Suprapubic skin (tissue), 4 donors: Measurements from ENCODE around the gene MCTP1. TPM values are rescaled to one million over a fixed set of nuclear protein-coding genes. Genes with fewer than 3 reads are reported as not detected.

Experiments used
- DNase-seq, 2 donors: peaks; one replicate each; pipeline ENCODE4 v3.0.0-alpha.2; 2019; ENCODE audit warnings: low spot score in 2 of 2
- H3K27ac ChIP-seq: fragments of 200-600 bp; sonication (generic); one replicate; pipeline ENCODE4 v1.5.1; 2019
- H3K27me3 ChIP-seq: fragments of 200-600 bp; sonication (generic); one replicate; pipeline ENCODE4 v1.5.1; 2019
- H3K36me3 ChIP-seq: fragments of 200-600 bp; sonication (generic); one replicate; pipeline ENCODE4 v1.5.1; 2019
- H3K4me1 ChIP-seq: fragments of 200-600 bp; sonication (generic); one replicate; pipeline ENCODE4 v1.5.1; 2019
- H3K4me3 ChIP-seq: fragments of 200-600 bp; sonication (generic); one replicate; pipeline ENCODE4 v1.5.1; 2019; ENCODE audit warnings: mild to moderate bottlenecking
- H3K9me3 ChIP-seq: fragments of 200-600 bp; sonication (generic); one replicate; pipeline ENCODE4 v1.5.1; 2019
- EP300 ChIP-seq: sonication (generic); formaldehyde crosslinking; IDR thresholded peaks from one replicate; pipeline ENCODE4 v1.6.1; 2017; ENCODE audit warnings: antibody characterized with exemption
- POLR2A ChIP-seq, 2 donors: fragments of 450-650 bp; IDR thresholded peaks; one replicate each; pipeline ENCODE4 v1.6.1; 2017; ENCODE audit warnings: antibody characterized with exemption in 2 of 2, mild to moderate bottlenecking in 2 of 2, moderate library complexity in 2 of 2
- POLR2AphosphoS5 ChIP-seq, 3 donors: sonication (generic); formaldehyde crosslinking; IDR thresholded peaks; one replicate each; pipeline ENCODE4 v1.6.1; 2017; ENCODE audit warnings: antibody characterized with exemption in 3 of 3
- WGBS: methylation state at CpG from one replicate; pipeline ENCODE4 v1.1.5; 2018; 5-methylcytosine and 5-hydroxymethylcytosine counted together
- total RNA-seq, 4 donors: library from RNA; depleted of rRNA; stranded (reverse); fragments of >200 nt; gene quantifications; one replicate each; pipeline ENCODE4 v1.1.0, GENCODE V29; 2016
- TF ChIP-seq, protein P1 (sequence below), 2 donors: fragments of 200-600 bp in 1 of 2; fragments of 450-650 bp in 1 of 2; sonication (generic) in 1 of 2; IDR thresholded peaks; one replicate each; pipeline ENCODE4 v1.5.1; 2016 to 2019; ENCODE audit warnings: antibody characterized with exemption in 2 of 2, mild to moderate bottlenecking in 1 of 2, moderate library complexity in 1 of 2

The MCTP1 gene
- total RNA-seq, 4 donors from 2014 or later = 5.0 to 19.1 (median 10.6) TPM

DNA sequence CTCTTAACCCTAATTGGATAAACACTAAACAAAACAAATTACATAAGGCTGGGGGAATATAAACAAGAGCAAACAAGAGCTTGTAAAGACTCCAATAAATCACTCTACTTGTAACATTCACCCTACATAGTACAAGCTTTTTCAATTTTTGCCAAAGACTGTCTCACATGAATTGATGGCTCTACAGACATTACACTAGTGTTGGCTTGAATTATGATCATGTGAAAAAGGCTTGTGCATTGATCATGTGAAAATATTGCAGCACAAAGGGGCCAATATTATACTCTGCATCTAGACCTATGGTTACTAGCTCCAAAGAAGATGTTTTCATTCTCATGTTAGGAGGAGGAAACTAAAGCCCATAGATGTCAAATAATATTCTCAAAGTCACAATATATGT lies 212.6 kb downstream of the MCTP1 start:
- no peak overlapping the region for H3K4me3 ChIP-seq
- no peak for TF ChIP-seq EP300
- no peak for TF ChIP-seq POLR2AphosphoS5 (IDR thresholded peaks at IDR 0.05)
- TF ChIP-seq, protein P1, sequence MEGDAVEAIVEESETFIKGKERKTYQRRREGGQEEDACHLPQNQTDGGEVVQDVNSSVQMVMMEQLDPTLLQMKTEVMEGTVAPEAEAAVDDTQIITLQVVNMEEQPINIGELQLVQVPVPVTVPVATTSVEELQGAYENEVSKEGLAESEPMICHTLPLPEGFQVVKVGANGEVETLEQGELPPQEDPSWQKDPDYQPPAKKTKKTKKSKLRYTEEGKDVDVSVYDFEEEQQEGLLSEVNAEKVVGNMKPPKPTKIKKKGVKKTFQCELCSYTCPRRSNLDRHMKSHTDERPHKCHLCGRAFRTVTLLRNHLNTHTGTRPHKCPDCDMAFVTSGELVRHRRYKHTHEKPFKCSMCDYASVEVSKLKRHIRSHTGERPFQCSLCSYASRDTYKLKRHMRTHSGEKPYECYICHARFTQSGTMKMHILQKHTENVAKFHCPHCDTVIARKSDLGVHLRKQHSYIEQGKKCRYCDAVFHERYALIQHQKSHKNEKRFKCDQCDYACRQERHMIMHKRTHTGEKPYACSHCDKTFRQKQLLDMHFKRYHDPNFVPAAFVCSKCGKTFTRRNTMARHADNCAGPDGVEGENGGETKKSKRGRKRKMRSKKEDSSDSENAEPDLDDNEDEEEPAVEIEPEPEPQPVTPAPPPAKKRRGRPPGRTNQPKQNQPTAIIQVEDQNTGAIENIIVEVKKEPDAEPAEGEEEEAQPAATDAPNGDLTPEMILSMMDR (IDR thresholded peaks at IDR 0.05) = no peak
- TF ChIP-seq POLR2A (IDR thresholded peaks at IDR 0.05) = no peak
- H3K27ac ChIP-seq = no peak overlapping the region
- no peaks in the 10 kb centered on the region for H3K27me3 ChIP-seq
- peaks cover 14% of the 10 kb centered on the region for H3K4me1 ChIP-seq
- no peak for DNase-seq
- no peaks in the 10 kb centered on the region for H3K9me3 ChIP-seq
- no peaks in the 10 kb centered on the region for H3K36me3 ChIP-seq

DNA sequence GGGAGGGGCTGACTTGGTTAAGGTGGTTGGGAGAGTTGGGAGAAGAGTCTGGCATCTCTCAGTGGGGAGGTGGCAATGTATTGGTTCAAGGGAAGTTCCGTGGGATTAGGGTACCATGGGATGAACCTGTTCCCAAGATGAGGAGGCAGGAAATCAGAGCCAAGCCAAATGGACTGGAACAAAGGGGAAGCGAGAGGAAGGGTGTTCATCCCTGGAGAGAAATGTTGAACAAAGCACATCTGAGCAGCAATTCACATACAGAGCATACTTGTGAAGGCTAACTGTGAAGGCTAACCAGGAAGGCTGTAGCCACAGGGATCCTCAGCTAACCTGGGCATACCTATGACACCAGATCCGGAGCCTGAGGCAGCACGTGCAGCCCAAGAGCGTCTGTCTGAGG lies 214.0 kb downstream of the MCTP1 start:
- Histone ChIP-seq H3K9me3 (no peaks in the 10 kb centered on the region), H3K4me1 (peaks cover 14% of the 10 kb centered on the region), H3K27ac (no peak overlapping the region), H3K4me3 (no peak overlapping the region), H3K36me3 (no peaks in the 10 kb centered on the region), H3K27me3 (no peaks in the 10 kb centered on the region)
- DNase-seq = no peak
- 79% methylated on average over 5 of the region's 5 CpGs for WGBS
- TF ChIP-seq POLR2AphosphoS5 (IDR thresholded peaks at IDR 0.05) = no peak
- TF ChIP-seq, protein P1 (IDR thresholded peaks at IDR 0.05) = no peak
- TF ChIP-seq EP300 = no peak
- TF ChIP-seq POLR2A (IDR thresholded peaks at IDR 0.05) = no peak

DNA sequence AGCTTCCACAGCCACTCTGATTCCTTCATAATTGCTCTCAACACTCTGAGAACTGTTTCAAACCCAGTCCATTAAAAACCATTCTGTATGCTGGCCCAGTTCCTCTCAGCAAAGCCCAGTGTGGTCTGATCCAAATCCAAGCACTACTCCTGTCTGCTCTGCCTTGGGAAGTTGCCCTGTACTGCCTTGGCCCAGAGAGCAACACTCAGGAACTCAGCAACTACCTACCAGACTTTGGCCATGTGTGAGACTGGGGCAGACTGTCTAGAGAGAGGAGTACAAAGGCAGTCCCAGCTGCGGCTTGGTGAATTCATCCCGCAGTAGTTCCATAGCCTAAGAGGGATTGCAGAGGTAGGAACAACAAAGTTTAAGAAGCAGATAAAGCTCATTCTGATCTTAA lies 214.4 kb downstream of the MCTP1 start:
- no peaks in the 10 kb centered on the region for H3K9me3 ChIP-seq
- WGBS = 87% methylated on average over 2 of the region's 2 CpGs
- H3K4me3 ChIP-seq = no peak overlapping the region
- DNase-seq = no peak
- no peaks in the 10 kb centered on the region for H3K27me3 ChIP-seq
- H3K4me1 ChIP-seq = peaks cover 14% of the 10 kb centered on the region
- no peak overlapping the region for H3K27ac ChIP-seq
- no peak for TF ChIP-seq POLR2A (IDR thresholded peaks at IDR 0.05)
- TF ChIP-seq EP300 = no peak
- TF ChIP-seq POLR2AphosphoS5 (IDR thresholded peaks at IDR 0.05) = no peak
- TF ChIP-seq, protein P1 (IDR thresholded peaks at IDR 0.05) = no peak
- H3K36me3 ChIP-seq = no peaks in the 10 kb centered on the region

DNA sequence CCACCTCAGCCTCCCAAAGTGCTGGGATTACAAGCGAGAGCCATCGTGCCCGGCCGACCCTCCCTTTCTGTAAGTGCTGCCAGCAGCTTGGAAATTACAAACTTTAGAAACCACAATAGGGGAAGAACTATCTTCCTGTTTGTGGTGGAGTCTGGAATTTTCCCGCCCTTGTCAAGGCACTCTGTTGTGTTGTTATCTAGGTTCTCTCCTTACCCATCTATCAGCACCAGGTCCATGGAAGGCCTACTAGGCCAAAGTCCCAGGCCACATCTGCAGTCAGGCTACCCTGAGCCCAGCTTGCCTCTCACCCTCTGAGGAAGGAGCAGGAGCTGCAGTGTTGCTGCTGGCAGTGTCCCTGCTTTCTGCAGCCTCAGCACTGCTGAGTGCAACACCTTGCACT lies 214.9 kb downstream of the MCTP1 start:
- Histone ChIP-seq H3K27me3 (no peaks in the 10 kb centered on the region), H3K4me1 (peaks cover 14% of the 10 kb centered on the region), H3K4me3 (no peak overlapping the region), H3K9me3 (no peaks in the 10 kb centered on the region), H3K36me3 (no peaks in the 10 kb centered on the region), H3K27ac (no peak overlapping the region)
- WGBS = 54% methylated on average over 5 of the region's 5 CpGs
- DNase-seq = no peak
- TF ChIP-seq EP300 (no peak), POLR2A (IDR thresholded peaks at IDR 0.05) (no peak), POLR2AphosphoS5 (IDR thresholded peaks at IDR 0.05) (no peak)
- TF ChIP-seq, protein P1 (IDR thresholded peaks at IDR 0.05) = no peak

DNA sequence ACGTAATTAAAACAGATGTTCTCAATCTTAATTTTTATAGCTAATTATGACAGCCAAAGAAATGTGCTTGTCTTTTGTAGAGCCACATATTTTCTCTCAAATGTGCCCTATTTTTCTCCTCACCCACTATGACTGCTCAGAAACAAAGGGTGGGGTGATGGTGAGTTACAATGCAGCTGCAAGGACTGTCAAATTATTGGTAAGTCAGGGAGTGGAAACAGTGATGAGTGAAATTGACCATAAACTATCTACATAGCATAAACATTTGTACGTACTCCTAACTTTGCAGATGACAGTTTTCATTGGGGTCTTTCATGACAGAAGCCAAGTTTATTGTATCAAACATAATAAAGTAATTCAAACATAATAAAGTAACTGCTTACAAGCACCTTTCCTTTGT lies 215.9 kb downstream of the MCTP1 start:
- peak overlapping the region; percentile 70 for H3K27ac ChIP-seq

DNA sequence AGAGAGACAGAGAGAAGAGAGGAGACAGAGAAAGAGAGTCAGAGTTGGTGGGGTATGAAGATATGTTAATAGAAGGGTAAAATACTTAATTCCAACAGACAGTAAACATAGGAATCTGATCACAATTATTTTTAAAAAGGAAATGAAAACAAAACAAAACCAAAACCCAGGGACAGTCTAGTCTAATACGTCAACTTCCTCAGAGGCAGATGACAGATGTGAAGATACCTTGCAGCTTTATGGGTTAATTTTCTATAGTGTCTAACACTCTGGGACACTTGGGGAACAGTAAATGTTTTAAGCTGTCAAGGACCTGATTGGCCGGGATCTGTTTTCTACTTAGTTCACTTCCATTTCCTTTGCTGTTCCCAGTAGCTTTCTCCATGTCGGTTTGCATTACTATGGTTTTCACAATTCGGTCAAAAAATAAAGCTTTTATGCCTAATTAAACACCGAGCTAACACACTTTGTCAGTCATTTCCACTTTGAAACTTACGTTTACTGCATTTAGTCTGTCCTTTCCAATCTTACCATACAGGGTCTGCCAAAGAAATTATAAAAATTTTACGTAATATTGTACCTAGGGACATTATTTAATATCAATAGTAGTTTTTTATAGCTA lies 216.5 kb downstream of the MCTP1 start:
- no peak for DNase-seq
- 56% methylated on average over 7 of the region's 7 CpGs for WGBS
- Histone ChIP-seq H3K4me1 (peaks cover 14% of the 10 kb centered on the region), H3K4me3 (peak overlapping the region; percentile 23), H3K27ac (peak overlapping the region; percentile 70), H3K27me3 (no peaks in the 10 kb centered on the region), H3K36me3 (no peaks in the 10 kb centered on the region), H3K9me3 (no peaks in the 10 kb centered on the region)
- TF ChIP-seq POLR2A (IDR thresholded peaks at IDR 0.05) (no peak), POLR2AphosphoS5 (IDR thresholded peaks at IDR 0.05) (no peak), EP300 (no peak)
- TF ChIP-seq, protein P1 (IDR thresholded peaks at IDR 0.05) = no peak

More for the DNA sequence above, 215.9 kb downstream of the MCTP1 start:
- TF ChIP-seq POLR2AphosphoS5 (IDR thresholded peaks at IDR 0.05) (no peak), POLR2A (IDR thresholded peaks at IDR 0.05) (no peak)
- Histone ChIP-seq H3K4me1 (peaks cover 14% of the 10 kb centered on the region), H3K36me3 (no peaks in the 10 kb centered on the region), H3K9me3 (no peaks in the 10 kb centered on the region), H3K27me3 (no peaks in the 10 kb centered on the region), H3K4me3 (no peak overlapping the region)
- WGBS = 42% methylated on average over 2 of the region's 2 CpGs
- DNase-seq = no peak
